HL-60 (cell line): Measurements from ENCODE around the gene C4BPB.
"Not testable (repeated sequence)": the region's sequence is repeated elsewhere in the genome, so short reads cannot be mapped to it uniquely, and the experiment has no call there.

Source experiments
- CTCF ChIP-seq: IDR thresholded peaks from one replicate; pipeline ENCODE4 v1.5.1; 2011; ENCODE audit warnings: low read length, control low read depth, inconsistent platforms; ENCODE audit not compliant: insufficient read depth
- GABPA ChIP-seq: IDR thresholded peaks from 2 replicates; pipeline ENCODE4 v1.6.1; 2012; ENCODE audit warnings: low read depth
- POLR2AphosphoS5 ChIP-seq: IDR thresholded peaks from 2 replicates; pipeline ENCODE4 v1.6.1; 2012; ENCODE audit warnings: low read depth
- REST ChIP-seq: IDR thresholded peaks from 2 replicates; pipeline ENCODE4 v1.6.1; 2012; ENCODE audit warnings: low read depth; ENCODE audit not compliant: insufficient replicate concordance
- SPI1 ChIP-seq: IDR thresholded peaks from 2 replicates; pipeline ENCODE4 v1.6.1; 2012; ENCODE audit warnings: low read depth, mild to moderate bottlenecking, borderline replicate concordance

GRCh38 chr1:207041397-207041796 is 47.3 kb upstream of the C4BPB start:
- not testable (repeated sequence) for TF ChIP-seq CTCF, REST, POLR2AphosphoS5, GABPA, SPI1
